Astrocyte (in vitro differentiated cells and primary cell): ENCODE measurements around the gene TNFAIP8L3.

Source experiments
- CTCF ChIP-seq: IDR thresholded peaks from 2 replicates; pipeline ENCODE4 v1.5.1; 2011; ENCODE audit warnings: low read depth, mild to moderate bottlenecking, inconsistent platforms, low read length, moderate library complexity; ENCODE audit not compliant: insufficient read depth
- EZH2 ChIP-seq: IDR thresholded peaks from 2 replicates; pipeline ENCODE4 v1.6.1; 2012; ENCODE audit warnings: mild to moderate bottlenecking, low read length, inconsistent platforms; ENCODE audit not compliant: insufficient read depth

- TF ChIP-seq CTCF, result no peak
- no peak for TF ChIP-seq EZH2
Measured at GRCh38 chr15:51098331-51098619, 3.6 kb upstream of the TNFAIP8L3 start.
